Central memory CD4-positive, alpha-beta T cell (primary cell): ENCODE data around the gene ACRBP.

Source experiments
- DNase-seq: peaks from one replicate; pipeline ENCODE4 v3.0.0; 2022

The ACRBP gene

GRCh38 chr12:6646276-6647082, 753 bp downstream of the ACRBP start:
- DNase-seq: no peak

- no peak for DNase-seq
These were observed 2.3 kb downstream of the ACRBP start for GRCh38 chr12:6644903-6645302.

- no peak for DNase-seq
These were observed 3.0 kb downstream of the ACRBP start for GRCh38 chr12:6644257-6644596.

- no peak for DNase-seq
These were observed 3.5 kb downstream of the ACRBP start for GRCh38 chr12:6643569-6644256.

DNA sequence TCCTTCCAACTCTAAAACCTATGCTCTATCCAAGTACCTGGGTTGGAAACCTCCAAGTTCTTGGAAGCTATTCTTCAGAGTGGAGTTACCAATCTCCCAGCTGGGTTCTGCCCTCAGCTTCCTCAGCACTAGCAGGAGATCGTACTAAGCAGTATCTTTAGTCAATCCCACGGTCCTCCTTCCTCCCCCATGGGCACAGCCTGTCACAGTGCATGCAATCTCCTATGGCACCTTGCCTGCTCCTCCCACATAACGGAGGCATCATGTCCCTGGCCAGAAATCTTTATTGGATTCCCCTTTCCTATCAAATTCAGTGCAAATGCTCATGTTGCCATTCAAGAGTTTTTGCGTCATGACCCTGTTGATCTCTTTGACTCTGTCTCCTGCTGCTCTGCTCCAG, 6.1 kb downstream of the ACRBP start:
- no peak for DNase-seq

DNA sequence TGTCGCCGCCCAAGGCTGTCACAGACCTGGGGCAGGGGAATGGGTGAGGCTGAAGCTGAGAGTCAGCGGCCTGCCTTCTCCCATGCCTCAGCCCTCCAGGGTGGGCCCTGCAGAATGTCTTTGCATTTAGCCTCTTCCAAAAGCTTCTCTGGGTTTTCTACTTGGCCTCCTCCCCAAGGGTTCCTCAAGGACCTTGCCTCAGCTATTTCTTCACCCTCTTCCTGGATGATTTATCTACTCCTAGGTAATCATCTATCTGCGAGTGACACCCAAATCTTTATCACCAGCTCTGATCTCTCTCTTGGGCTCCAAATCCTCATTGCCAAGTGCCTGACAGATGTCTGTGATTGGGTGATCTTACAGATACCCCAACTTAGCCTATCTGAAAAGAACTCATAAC, 6.7 kb downstream of the ACRBP start:
- no peak for DNase-seq

DNA sequence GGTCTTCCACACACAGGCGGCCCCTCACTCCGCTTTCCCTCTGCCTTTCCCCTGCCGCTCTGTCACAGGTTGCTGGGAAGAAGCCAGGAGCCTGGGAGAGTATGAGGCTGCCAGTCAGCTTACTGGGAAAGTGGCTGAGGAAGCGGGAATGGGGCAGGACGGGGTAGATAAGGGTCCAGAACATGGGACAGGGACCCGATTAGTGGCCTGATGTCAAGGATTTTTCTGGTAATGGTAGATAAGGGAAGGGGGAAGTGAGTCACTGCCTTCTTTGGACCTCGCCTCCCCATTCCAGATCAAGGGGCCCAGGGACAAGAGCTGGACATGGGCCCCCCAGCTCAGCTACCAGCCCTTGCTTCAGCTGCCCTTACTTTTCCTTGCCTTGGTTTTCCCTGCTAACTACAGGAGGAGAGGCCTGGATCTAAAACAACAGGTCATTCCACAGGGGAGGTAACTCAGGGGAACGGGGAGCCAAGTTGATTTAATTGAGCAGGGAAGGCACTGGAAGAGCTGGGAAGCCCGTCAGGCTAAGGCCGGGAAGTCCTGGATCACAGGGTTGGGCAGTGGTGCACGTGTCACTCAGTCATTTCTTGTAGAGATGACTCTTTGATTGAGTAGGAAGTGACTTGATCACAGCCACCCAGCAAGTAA, 8.0 kb downstream of the ACRBP start:
- DNase-seq: no peak

DNA sequence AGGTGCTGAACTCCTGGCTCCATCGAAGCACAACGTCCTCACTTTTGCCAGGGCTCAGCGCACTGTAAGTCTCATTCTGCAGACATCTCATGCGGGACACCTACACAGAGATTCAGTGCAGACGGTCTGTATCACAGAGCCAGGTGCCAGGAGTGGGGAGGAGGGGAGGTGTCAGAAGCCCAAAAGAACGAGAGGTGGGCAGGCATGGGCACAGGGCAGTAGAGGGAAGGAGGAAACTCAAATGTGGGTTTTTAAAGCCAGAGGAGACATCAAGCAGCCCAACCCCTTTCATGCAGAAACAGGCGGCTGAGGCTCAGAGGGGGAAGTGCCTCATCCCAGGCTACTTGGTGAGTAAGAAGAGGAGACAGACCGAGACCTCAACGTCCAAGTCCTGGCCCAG, 8.9 kb downstream of the ACRBP start:
- DNase-seq: no peak

GRCh38 chr12:6635856-6636531, 11.2 kb downstream of the ACRBP start, which contains the start of gene LPAR5:
Gene LPAR5 (minus strand): TSS chr12:6635959. CDS start chr12:6621248, 14,711 bp downstream.
- no peak for DNase-seq

GRCh38 chr12:6635375-6635855, 11.8 kb downstream of the ACRBP start:
- DNase-seq: no peak

- DNase-seq: peak; percentile 60
These were observed 14.9 kb downstream of the ACRBP start for GRCh38 chr12:6632026-6632983.

- no peak for DNase-seq
These were observed 15.7 kb downstream of the ACRBP start for GRCh38 chr12:6631549-6631961.

DNA sequence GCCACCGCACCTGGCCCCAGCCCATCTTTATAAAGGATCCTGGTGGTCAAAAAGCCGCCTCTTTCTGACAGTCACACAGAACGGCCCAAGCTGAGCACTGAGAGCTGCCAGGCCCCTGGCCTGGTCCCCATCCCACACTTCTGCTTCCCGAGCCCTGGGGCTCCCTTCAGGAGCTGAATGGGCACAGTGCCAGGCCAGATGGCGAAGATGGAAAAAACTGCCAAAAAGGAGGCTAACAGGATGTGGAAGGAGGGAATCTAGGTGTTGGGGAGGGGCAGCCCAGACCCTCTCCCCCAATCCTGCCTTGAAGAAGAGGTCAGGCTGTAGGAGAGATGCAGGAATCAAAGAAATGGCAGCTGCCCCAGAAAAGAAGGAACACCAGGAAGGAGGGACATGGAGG, 16.5 kb downstream of the ACRBP start:
- DNase-seq: no peak

- DNase-seq: peak; percentile 55
These were observed 19.6 kb downstream of the ACRBP start for GRCh38 chr12:6627616-6628015.

DNA sequence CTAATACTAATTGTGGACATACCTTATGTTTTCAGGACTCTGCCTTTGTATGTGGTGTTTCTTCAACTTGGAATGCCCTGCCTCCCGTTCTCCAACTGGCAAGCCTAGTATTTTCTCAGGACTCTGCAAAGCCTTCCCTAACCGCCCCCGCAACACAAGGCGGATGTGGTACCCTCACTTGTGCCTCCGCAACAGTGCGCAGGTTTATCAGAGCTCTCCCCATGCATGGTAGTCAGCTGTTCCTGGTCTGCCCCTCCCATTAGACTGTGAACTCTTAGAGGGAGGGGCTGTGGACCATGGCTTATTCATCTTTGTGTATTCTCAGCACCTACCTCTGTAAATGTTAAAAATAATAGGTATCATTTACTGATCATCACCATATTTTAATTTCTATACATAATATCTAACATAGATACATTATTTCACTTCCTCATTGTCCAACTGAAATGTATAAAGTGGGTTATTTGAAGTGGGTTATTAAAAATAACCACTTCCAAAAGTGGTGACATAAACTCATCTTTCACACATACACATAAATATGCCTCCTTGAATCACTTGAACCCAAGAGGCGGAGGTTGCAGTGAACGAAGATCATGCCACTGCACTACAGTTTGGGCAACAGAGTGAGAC, 20.5 kb downstream of the ACRBP start:
- no peak for DNase-seq

DNA sequence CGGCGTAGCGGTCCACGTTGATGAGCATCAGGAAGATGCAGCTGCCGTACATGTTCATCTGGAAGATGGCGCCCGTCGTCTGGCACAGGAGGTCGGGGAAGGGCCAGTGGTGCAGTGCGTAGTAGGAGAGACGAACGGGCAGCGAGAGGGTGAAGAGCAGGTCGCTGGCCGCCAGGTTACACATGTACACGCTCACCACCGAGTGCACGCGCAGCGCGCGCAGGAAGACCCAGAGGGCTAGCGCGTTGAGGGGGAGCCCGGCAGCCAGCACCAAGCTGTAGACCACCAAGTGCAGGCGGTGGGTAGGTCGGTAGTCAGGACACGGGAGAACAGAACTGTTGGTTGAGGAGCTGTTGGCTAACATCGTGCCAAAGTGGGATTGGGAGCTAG, 26.4 kb downstream of the ACRBP start:
- DNase-seq: no peak

- peak; percentile 41 for DNase-seq
These were observed 26.9 kb downstream of the ACRBP start for GRCh38 chr12:6620137-6620884.

DNA sequence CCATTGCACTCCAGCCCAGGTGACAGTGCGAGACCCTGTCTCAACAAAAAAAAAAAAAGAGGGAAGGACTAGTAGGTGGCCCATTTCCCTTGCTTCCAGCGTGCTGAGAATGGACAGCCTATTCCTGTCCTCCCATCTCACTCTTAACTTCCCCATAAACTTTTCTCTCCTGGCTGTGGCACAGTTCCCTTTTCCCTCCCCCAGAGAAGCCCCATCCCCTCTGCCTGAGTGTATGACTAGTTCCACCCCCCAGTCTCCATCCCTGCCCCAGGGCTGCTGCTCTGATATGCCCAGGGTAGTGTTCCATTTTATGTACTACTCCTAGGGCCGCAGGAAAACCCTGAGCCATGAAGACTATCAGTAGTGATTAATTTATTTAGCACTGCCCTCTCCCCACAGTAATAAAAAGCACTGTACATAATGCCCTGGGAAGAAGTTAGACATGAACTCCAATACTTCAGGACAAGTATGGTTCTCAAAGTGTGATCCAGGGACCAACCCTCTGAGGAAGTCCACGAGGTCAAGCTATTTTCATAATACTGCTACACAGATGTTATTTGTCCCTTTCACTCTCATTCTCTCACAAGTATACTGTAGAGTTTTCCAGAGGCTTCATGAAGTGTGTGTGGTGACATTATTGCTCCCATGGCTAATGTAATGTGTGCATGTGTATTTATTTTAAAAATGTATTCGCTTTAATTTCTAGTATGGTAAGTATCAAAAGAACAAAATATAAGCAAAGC, 28.6 kb downstream of the ACRBP start:
- no peak for DNase-seq

DNA sequence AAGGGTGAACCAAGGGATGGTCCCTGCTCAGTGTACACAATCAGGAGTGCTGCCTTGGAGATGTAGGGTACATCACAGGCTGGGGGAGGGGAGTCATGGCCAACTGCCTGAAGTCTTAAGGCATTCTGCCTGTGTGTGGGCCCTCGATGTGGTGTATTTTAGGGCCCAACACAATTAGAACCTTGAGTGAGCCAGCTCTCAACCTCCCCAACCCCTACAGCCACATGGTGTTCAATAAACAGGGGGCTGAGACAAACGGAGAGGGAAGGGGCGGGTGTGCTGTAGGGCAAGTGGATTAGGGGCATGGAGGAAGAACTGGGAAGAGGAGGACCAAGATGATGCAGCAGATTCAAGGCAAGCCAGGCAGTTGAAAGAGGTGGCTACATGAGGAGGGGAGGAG, 31.4 kb downstream of the ACRBP start:
- DNase-seq: no peak
